GM12874 (cell line): ENCODE measurements around the gene FHIT.

Experiments
- CTCF ChIP-seq: IDR thresholded peaks from 2 replicates; pipeline ENCODE4 v1.5.1; 2011; ENCODE audit warnings: low read depth, mild to moderate bottlenecking, control low read depth, low read length, moderate library complexity; ENCODE audit not compliant: insufficient read depth

The FHIT gene

GRCh38 chr3:60645801-60646200 is 605.5 kb downstream of the FHIT start:
- TF ChIP-seq CTCF = no peak

DNA sequence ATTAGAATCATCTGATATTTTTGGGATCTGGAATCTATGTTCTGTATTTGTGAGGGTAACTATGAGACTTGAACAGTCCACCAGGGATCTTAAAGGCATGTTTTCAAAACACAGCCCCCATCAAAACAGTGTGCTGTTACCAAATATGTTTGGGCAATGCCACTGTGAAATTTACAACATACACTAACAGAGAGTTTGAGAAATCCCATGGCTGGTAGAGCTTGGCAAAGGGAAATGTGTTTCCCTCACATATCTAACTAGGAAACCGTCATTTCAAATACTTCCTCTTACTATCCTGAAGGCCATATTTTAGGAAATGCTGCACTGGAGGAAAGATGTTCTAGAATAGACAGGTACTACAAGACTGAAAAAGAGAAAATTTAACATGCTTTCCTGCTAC is 607.4 kb downstream of the FHIT start:
- TF ChIP-seq CTCF = no peak

DNA sequence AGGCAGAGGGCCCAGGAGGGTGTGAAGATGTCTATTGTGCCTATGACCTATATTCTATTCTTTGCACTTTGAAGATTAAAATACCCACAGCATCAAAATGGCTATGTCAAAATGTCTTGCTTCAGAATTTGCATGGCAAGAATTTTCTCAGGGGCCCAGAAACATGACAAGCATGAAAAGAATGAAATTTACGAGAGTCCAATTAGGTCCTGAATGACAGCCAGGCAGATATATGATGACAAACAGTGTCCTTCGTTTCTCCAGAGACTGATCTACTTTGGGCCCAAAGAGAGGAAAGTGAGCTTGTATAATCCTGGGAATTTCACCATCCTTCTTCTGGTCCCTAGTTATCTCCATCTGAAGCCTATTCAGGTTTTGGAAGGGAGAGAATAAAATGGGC is 609.9 kb downstream of the FHIT start:
- no peak for TF ChIP-seq CTCF

- TF ChIP-seq CTCF = no peak
Measured at GRCh38 chr3:60636846-60637245, 614.4 kb downstream of the FHIT start.

DNA sequence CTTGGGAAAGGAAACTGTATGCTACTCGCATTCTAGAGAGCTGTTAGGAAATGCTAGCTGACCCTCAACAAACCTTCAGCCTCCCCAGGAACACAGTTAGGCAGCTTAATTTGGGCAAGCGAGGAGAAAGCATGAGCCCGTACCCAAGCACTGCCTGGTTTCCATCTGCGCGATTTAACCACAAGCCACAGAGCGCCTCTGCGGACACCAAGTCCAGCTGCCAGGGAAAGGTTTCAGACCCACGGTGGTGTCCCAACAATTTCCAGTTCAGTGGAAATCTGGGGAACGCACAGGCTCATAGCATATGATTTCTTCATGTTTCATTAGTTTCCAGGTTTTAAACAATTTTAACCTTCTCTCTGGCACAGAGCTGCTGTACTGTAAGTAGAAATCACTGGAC is 617.6 kb downstream of the FHIT start:
- TF ChIP-seq CTCF = no peak

GRCh38 chr3:60631509-60631908 is 619.7 kb downstream of the FHIT start:
- TF ChIP-seq CTCF = no peak

DNA sequence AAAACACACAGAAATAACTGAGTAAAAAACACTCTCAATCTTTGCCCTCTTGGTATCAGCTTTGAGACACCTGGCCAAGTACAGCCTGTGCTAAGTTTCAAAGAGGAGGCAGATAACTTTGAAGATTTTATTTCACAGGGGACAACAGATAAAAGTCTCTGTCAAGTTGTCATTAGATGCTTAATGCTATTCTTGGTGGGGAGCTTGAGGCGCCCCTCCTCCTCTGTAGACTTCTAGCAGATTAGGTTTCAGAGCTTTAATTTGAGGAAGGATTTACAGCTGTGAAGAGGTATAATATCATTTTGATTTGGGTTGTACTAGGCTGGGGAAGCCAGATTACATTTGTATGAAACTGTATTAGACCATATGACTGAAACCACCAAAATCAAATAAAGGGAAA is 620.3 kb downstream of the FHIT start:
- no peak for TF ChIP-seq CTCF

GRCh38 chr3:60629816-60630215 is 621.4 kb downstream of the FHIT start:
- TF ChIP-seq CTCF = no peak
